ENCODE measurements around the gene PCBP3.

The PCBP3 gene

DNA sequence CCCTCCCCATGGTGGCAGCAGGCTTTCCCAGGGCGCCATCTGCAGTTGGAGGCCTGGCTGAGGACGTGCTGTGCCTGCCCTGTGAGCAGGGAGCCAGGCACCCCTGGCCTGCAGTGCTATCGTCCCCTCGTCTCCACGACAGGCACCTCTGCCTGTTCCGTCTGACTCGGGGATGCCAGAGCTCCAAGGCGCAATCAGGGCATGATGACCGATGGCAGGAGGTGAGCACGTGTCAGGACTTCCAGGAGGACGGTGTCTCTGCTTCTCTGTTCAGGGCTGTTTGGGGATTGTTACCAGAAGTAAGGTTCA lies 125.2 kb downstream of the PCBP3 start:
- no peak overlapping the region for H3K27ac ChIP-seq
- no peak for TF ChIP-seq ZFX (IDR thresholded peaks at IDR 0.05)
- TF ChIP-seq, protein P1, sequence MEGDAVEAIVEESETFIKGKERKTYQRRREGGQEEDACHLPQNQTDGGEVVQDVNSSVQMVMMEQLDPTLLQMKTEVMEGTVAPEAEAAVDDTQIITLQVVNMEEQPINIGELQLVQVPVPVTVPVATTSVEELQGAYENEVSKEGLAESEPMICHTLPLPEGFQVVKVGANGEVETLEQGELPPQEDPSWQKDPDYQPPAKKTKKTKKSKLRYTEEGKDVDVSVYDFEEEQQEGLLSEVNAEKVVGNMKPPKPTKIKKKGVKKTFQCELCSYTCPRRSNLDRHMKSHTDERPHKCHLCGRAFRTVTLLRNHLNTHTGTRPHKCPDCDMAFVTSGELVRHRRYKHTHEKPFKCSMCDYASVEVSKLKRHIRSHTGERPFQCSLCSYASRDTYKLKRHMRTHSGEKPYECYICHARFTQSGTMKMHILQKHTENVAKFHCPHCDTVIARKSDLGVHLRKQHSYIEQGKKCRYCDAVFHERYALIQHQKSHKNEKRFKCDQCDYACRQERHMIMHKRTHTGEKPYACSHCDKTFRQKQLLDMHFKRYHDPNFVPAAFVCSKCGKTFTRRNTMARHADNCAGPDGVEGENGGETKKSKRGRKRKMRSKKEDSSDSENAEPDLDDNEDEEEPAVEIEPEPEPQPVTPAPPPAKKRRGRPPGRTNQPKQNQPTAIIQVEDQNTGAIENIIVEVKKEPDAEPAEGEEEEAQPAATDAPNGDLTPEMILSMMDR (conservative IDR thresholded peaks at IDR 0.05): no peak

DNA sequence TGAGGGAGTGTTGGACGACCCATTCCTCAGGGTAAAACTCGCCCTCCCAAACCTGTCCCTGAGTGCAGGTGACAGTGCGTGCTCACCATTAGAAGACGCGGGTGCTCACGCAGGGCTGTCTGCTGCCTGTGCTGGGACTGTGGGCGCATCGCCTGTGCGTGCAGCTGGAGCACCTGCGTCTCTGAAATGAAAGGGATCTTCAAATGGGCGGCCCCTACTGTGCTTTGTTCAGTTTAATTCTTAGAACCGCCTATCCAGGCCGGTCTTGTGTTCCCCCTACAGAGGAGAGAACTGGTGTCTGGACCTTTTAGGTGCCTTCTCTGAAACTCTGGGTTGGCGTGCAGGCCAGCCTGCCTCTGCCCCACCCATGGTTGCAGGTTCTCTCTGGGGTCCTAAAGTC lies 125.8 kb downstream of the PCBP3 start:
- TF ChIP-seq, protein P1 (conservative IDR thresholded peaks at IDR 0.05): no peak
- no peak for TF ChIP-seq ZFX (IDR thresholded peaks at IDR 0.05)
- no peak overlapping the region for H3K27ac ChIP-seq

DNA sequence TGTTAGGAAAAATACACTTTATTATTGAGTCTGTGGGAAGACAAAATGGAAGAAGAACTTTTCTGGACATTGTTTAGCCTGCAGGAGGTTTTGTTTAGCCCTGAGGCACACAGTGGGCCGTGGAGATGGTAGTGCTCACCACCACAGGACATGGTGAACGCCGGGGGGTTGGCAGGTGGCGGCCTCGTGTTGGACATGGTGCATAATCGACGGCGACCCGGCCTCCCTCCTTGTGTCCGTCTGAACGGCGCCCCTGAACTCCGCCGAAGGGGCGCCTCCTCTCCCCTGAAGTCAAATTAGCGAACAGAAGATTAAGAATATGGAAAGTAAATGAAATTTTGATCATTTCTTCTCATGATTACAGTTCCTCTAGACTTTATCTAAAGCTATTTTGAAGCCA lies 126.4 kb downstream of the PCBP3 start:
- no peak for TF ChIP-seq ZFX (IDR thresholded peaks at IDR 0.05)
- TF ChIP-seq, protein P1 (conservative IDR thresholded peaks at IDR 0.05): no peak

DNA sequence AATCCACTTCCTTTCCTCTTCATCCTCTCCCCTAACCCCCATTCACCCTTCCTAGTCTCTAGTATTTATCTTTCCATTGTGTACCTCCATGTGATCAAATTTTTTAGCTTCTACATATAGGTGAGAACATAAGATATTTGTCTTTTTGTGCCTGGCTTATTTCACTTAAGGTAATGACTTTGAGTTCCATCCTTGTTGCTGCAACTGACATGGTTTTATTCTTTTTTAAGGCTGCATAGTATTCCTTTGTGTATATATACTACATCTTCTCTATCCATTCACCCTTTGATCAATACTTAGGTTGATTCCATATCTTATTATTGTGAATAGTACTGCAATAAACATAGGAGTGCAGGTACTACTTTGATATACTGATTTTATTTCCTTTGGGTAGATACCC lies 128.7 kb downstream of the PCBP3 start:
- TF ChIP-seq, protein P1 (conservative IDR thresholded peaks at IDR 0.05): no peak
- no peak for TF ChIP-seq ZFX (IDR thresholded peaks at IDR 0.05)
- H3K27ac ChIP-seq: no peak overlapping the region

More for the DNA sequence above, 126.4 kb downstream of the PCBP3 start:
- H3K27ac ChIP-seq: no peak overlapping the region

DNA sequence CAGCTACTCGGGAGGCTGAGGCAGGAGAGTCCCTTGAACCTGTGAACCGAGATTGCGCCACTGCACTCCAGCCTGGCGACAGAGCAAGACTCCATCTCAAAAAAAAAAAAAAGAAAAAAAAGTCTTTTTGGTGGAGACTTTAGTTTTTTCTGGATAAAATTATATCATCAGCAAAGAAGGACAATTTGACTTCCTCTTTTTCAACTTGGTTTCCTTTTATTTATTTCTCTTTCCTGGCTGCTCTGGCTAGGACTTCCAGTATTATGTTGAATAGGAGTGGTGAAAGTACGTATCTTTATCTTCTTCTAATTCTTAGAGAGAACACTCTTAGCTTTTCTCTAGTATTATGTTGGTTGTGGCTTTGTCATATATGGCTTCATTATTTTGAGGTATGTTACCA lies 130.8 kb downstream of the PCBP3 start:
- no peak for TF ChIP-seq ZFX (IDR thresholded peaks at IDR 0.05)
- TF ChIP-seq, protein P1 (conservative IDR thresholded peaks at IDR 0.05): no peak

DNA sequence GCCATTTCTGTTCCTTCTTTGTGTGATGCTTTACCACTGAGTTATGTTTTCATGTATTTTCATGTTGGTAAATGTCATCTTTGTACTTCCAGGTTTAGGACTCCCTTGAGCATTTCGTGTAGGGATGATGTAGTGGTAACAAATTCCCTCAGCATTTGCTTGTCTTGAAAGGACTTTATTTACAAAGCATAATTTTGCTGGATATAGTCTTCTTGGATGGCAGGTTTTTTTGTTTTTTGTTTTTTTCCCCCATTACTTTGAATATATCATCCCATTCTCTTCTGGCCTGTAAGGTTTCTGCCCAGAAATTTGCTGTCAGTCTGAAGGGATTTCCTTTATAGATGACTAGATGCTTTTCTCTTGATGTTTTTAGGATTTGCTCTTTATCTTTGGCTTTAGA lies 133.4 kb downstream of the PCBP3 start:
- TF ChIP-seq, protein P1 (conservative IDR thresholded peaks at IDR 0.05): no peak
- no peak for TF ChIP-seq ZFX (IDR thresholded peaks at IDR 0.05)
- no peak overlapping the region for H3K27ac ChIP-seq

More for the DNA sequence above, 130.8 kb downstream of the PCBP3 start:
- no peak overlapping the region for H3K27ac ChIP-seq

DNA sequence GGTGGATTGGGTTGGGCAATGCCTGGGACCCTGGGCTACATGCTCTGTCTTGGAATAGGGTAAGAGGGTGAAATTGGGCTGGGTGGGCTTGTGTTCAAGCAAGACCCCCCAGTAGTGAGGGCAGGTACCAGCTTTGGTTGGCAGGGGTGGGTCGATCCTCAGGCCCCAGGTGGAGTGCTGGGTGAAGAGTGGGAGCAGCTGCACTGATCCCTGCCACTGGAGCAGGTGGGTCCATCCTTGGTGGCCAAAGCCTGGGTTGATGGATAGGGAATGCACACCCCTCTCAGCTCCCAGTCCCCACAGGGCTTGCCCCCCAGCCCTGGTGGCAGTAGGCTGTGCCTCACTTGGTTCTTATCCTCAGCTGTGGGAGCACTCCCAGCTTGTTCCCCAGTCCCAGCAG lies 135.2 kb downstream of the PCBP3 start:
- TF ChIP-seq ZFX (IDR thresholded peaks at IDR 0.05): no peak
- TF ChIP-seq, protein P1 (conservative IDR thresholded peaks at IDR 0.05): no peak

More for the DNA sequence above, 135.2 kb downstream of the PCBP3 start:
- no peak overlapping the region for H3K27ac ChIP-seq

All from C4-2B (cell line).